GF-D8 (cell line): ENCODE results near the gene ID1.
A peak's percentile ranks its signal among the peaks of the same experiment; 100 is the strongest.

Experiments
- DNase-seq: peaks from one replicate; lab custom pipeline; 2025; lab: John Stamatoyannopoulos, UW

The ID1 gene

GRCh38 chr20:31605031-31605901 is at the start of gene ID1:
ID1 (plus strand) TSS chr20:31605289; CDS start chr20:31605388, 99 bp downstream.
- peak; percentile 79 for DNase-seq

GRCh38 chr20:31559704-31560093 is 45.4 kb upstream of the ID1 start:
- DNase-seq: no peak

- DNase-seq: peak; percentile 68
Observed at GRCh38 chr20:31560094-31560745, 44.9 kb upstream of the ID1 start.

GRCh38 chr20:31560746-31561598 is 44.1 kb upstream of the ID1 start:
- DNase-seq: no peak

- no peak for DNase-seq
Observed at GRCh38 chr20:31562241-31562640, 42.8 kb upstream of the ID1 start.

GRCh38 chr20:31564284-31564683 is 40.8 kb upstream of the ID1 start:
- no peak for DNase-seq

- DNase-seq: no peak
Observed at GRCh38 chr20:31565699-31566318, 39.3 kb upstream of the ID1 start.

- DNase-seq: no peak
Observed at GRCh38 chr20:31566319-31566657, 38.8 kb upstream of the ID1 start.

GRCh38 chr20:31566658-31567379 is 38.3 kb upstream of the ID1 start:
- DNase-seq: no peak

- DNase-seq: no peak
Observed at GRCh38 chr20:31567380-31567720, 37.7 kb upstream of the ID1 start.

- DNase-seq: no peak
Observed at GRCh38 chr20:31568041-31568731, 36.9 kb upstream of the ID1 start.

GRCh38 chr20:31568773-31569162 is 36.3 kb upstream of the ID1 start:
- DNase-seq: no peak

GRCh38 chr20:31569163-31570020 is 35.7 kb upstream of the ID1 start:
- DNase-seq: no peak

GRCh38 chr20:31570021-31570463 is 35.0 kb upstream of the ID1 start:
- DNase-seq: no peak

- DNase-seq: no peak
Observed at GRCh38 chr20:31570735-31571617, 34.1 kb upstream of the ID1 start.

- DNase-seq: no peak
Observed at GRCh38 chr20:31572042-31572700, 32.9 kb upstream of the ID1 start.

- peak; percentile 89 for DNase-seq
Observed at GRCh38 chr20:31572701-31573554, 32.2 kb upstream of the ID1 start.
